Fibroblast of skin of back (primary cell): Measurements from ENCODE around the gene ETDC.

Source experiments
- DNase-seq: peaks from one replicate; pipeline ENCODE4 v3.0.0-alpha.2; 2013

Gene ETDC

DNA sequence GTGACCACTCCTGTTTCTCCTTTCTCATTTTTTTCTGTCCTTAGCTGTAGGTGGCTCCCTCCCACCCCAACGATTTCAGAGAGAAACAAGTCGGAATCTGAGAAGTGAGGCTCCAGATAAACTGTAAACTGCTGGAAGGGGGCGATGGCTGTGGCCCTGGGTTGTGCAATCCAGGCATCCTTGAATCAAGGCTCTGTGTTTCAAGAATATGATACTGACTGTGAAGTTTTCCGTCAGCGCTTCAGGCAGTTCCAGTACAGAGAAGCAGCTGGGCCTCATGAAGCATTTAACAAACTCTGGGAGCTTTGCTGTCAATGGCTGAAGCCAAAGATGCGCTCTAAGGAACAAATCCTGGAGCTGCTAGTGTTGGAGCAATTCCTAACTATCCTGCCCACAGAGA lies 37.7 kb downstream of the ETDC start:
- DNase-seq = no peak

DNA sequence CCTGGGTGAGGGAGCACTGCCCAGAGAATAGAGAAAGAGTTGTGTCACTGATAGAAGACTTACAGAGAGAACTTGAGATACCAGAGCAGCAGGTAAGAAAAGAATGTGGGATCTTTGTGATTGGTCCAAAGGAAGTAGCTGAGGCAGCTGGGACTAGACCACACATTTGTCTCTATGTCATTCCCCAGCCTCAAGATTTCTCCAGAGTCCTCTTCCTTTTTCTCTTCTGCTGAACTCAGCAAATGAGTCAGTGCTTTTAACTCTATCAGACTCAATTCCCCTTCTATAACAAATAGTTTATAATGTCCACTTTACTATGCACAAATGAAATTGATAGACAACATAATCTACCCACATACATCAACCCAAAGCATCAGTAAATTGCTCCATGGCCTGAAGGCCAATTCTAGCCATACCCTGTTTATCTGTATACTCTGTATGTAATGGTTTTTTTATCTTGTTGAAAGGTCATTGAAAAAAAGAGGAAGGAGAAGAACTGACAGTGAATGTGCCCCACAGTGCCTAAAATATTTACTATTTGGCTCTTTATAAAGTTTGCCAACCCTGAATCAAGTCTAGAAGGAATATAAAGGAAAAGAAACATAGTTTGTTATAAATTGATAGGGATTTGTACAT lies 38.2 kb downstream of the ETDC start:
- no peak for DNase-seq

DNA sequence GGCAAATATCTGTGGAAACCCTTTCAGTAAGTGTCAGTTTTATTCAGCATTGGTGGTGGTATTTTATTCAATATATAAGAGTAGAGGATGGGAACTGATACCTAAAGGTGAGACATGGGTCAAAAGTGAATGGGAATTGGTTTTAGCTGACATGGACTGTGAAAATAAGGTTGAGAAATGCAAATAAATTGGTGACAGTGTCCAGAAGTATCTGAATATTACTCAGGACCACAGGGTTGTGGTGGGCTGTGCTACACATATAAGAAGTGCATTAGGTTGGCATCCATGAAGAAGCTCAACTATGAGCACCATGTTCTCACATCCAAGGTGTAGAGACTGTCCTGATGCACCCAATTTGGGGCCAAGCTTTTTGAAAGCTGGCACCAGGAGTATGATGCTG lies 45.0 kb downstream of the ETDC start:
- DNase-seq = no peak
